GM12873 (cell line): ENCODE data around the gene PTPRH.

Experiments used
- TF ChIP-seq, protein P1 (sequence below): IDR thresholded peaks from 2 replicates; pipeline ENCODE4 v1.5.1; 2012; ENCODE audit warnings: low read depth, mild to moderate bottlenecking, moderate library complexity, low read length, control low read depth; ENCODE audit not compliant: insufficient read depth; ENCODE audit errors: missing control alignments

Gene PTPRH

DNA sequence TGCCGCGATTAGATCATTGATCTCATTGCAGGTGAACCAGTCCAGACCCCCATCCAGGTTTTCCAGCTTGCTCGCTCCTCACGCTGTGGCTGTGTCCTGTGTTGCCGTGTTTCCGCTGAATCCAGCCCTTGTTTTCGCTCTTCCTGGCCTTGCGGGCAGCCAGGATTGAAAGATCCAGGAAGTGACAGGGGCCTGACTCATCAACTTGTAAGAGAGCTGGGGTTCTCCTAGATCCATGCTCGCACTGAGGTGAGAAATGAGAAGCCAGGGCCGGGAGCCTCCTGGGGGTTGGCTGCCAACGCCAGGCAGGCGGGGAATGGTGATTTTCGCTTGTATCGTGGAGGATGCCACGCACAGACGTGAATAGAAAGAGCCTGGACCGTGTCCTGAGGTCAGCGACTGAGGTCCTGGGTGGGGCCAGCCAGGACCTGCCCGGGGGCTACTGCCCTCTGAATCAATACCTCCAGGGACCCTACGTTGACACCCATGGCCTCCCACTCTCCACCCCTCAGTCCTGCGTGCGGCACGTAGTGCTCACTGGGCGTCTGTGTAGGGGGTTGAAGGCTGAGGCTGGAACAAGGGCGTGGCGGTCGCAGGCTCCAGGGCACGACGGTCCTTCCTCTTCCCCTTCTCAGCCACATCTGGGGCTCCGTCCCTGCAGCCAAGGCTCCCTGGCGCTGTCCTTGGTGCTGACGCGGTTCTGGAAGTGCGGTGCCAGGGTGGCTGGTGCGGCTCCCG, 7.3 kb upstream of the PTPRH start:
- TF ChIP-seq, protein P1, sequence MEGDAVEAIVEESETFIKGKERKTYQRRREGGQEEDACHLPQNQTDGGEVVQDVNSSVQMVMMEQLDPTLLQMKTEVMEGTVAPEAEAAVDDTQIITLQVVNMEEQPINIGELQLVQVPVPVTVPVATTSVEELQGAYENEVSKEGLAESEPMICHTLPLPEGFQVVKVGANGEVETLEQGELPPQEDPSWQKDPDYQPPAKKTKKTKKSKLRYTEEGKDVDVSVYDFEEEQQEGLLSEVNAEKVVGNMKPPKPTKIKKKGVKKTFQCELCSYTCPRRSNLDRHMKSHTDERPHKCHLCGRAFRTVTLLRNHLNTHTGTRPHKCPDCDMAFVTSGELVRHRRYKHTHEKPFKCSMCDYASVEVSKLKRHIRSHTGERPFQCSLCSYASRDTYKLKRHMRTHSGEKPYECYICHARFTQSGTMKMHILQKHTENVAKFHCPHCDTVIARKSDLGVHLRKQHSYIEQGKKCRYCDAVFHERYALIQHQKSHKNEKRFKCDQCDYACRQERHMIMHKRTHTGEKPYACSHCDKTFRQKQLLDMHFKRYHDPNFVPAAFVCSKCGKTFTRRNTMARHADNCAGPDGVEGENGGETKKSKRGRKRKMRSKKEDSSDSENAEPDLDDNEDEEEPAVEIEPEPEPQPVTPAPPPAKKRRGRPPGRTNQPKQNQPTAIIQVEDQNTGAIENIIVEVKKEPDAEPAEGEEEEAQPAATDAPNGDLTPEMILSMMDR = no peak

DNA sequence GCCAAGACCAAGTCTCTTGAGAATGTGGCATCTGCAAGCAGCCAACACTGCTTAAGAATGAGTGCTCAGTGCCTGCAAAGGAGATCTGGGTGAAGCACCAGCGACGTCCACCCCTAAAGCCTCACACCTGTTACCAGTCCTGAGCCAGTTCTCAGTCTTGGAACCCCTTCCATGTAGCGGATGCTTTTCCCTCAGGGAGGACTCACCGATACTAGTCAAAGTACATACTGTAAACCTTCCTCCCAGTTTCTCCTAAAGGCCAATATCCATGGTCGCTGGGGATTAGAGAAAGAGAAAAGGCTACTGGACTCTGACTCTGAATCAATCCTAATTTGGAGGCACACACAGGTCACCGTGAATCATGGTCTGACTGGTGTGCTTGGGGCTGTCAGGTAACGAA, 4.2 kb upstream of the PTPRH start:
- TF ChIP-seq, protein P1 = no peak

DNA sequence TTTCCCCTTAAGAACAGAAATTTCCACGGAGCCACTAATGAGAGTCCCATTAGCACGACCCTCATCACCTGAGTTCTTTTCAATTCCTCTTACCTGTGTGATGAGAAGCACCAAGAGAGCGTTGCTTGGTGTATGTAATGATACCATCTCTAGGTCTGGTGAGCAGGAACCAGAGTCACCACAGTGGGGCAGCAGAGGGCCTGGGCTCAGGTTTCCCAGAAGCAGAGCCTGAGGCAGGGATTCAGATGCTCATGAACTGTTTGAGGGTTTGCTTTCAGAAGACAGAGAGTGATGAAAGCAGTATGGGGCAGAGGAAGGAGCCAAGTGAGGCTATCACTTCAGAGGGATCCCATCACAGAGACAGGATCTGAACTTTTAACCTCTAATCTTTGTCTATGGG, 3.1 kb upstream of the PTPRH start:
- TF ChIP-seq, protein P1 = peak; percentile 63

DNA sequence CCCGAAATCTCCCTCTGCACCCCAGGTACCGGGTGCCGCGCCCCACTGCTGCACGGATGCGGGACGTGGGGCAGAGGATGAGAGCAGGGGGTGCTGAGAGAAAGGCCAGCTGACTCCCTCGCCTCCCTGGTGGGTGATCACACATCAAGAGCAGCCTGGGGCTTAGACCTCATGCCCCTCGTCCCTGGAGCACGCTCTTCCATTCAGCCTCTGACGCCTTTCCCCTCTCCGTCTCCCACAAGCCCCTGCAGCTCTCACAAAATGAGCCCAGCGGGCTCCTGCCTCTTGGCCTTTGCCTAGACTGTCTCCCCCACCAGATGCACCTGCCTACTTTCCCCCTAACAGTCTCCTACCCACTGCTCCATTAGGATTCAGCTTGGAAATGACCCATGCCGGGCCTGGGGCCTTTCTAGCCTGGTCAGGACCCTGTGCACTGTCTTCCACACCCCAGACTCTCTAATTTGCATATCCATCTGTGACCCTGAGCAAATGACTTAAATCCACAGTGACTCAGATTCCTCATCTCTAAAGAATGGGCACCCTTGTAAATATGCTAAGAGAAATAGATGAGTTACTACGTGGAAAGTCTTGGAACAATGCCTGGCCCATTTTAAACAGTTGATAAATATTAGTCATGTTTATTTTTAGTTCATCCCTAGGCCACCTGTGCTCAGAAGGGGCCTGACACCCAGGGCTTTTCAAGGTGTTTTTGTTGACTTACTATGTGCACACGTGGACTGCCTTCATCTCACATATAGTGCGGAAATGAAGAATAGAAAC, 582 bp upstream of the PTPRH start:
- TF ChIP-seq, protein P1 = no peak

DNA sequence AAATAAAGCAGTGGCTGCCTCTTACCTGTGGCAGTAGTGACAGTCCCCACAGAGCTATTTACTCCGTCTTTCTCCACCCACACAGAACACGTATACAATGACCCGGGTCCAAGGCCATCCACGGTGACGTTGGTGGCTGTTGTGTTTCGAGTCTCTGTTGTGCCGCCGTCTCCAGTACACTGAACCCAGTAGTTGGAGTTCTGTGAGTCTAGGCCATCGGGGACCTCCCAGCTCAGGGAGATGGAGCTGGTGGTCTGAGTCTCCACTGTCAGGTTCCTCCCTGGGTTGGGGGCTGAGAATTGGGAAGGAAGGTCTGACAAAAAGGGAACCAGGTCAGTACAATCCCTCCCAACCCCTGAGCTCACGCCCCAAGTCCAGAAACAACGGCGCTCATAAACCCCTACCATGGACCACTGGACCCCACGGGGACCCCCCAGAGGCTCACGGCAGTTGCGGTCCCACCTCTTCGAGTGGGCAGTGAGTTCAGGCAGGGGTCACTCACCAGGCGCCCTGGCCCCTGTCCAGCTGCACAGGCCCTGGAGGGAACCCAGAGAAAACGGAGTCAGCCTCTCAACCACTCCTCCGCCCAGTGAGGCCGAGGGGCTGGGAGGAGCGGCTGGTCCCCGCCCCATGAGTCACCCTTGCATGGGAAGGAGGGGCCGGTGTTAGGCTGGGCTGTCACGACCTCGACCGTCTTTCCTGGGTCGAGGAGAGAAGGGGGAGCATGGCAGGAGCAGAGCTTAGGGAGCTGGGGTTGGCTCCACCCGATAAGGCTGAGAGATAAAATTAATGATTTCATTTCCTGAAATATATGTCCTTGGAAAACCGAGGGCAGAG, 2.4 kb downstream of the PTPRH start:
- TF ChIP-seq, protein P1 = no peak

DNA sequence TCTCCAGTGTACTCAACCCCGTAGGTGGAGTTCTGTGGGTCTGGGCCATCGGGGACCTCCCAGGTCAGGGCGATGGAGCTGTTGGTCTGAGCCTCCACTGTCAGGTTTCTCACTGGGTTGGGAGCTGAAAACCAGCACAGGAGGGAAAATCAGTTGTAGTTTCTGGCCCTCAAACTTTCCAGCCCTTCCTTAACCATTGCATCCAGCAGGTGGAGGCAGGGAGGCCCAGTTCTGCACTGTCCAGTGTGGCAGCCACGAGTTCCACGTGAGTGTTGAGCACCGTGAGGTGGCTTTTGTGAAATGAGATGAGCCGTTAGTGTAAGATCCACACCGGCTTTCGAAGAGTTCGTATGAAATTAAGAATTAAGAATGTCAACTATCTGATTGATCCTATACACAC, 7.1 kb downstream of the PTPRH start:
- TF ChIP-seq, protein P1 = peak; percentile 25
